Hepatocyte (in vitro differentiated cells): ENCODE results near the gene MAPK8IP3.

Experiments
- EZH2phosphoT487 ChIP-seq: fragments of 200-600 bp; sonication (generic); IDR thresholded peaks from one replicate; pipeline ENCODE4 v1.6.1; 2018; ENCODE audit warnings: antibody characterized with exemption, mild to moderate bottlenecking, low read depth, moderate library complexity; ENCODE audit not compliant: unreplicated experiment, severe bottlenecking
- TF ChIP-seq, protein P1 (sequence below): fragments of 200-600 bp; sonication (generic); IDR thresholded peaks from 2 replicates; pipeline ENCODE4 v1.5.1; 2016; ENCODE audit warnings: antibody characterized with exemption, mild to moderate bottlenecking; ENCODE audit not compliant: poor library complexity

DNA sequence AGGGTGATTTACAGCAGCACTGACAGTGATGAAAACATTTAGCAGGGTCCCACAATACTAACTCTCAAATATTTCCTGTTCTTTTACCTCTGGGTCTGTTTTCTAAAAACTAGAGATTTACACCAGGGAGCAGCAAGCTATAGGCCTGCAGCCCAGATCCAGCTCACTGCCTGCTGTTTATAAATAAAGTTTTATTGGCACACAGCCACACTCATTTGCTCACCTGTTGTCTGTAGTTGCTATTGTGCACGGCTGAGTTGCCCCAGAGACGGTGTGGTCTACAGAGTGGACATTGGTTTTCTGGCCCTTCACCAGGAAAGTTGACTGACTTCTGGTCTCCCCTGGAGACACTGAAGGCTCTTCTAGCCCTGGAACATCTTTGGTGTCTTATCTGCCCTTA, 44.2 kb upstream of the MAPK8IP3 start:
- TF ChIP-seq, protein P1, sequence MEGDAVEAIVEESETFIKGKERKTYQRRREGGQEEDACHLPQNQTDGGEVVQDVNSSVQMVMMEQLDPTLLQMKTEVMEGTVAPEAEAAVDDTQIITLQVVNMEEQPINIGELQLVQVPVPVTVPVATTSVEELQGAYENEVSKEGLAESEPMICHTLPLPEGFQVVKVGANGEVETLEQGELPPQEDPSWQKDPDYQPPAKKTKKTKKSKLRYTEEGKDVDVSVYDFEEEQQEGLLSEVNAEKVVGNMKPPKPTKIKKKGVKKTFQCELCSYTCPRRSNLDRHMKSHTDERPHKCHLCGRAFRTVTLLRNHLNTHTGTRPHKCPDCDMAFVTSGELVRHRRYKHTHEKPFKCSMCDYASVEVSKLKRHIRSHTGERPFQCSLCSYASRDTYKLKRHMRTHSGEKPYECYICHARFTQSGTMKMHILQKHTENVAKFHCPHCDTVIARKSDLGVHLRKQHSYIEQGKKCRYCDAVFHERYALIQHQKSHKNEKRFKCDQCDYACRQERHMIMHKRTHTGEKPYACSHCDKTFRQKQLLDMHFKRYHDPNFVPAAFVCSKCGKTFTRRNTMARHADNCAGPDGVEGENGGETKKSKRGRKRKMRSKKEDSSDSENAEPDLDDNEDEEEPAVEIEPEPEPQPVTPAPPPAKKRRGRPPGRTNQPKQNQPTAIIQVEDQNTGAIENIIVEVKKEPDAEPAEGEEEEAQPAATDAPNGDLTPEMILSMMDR = no peak
- no peak for TF ChIP-seq EZH2phosphoT487
